Measurements from ENCODE around the gene BORCS6.

The BORCS6 gene

DNA sequence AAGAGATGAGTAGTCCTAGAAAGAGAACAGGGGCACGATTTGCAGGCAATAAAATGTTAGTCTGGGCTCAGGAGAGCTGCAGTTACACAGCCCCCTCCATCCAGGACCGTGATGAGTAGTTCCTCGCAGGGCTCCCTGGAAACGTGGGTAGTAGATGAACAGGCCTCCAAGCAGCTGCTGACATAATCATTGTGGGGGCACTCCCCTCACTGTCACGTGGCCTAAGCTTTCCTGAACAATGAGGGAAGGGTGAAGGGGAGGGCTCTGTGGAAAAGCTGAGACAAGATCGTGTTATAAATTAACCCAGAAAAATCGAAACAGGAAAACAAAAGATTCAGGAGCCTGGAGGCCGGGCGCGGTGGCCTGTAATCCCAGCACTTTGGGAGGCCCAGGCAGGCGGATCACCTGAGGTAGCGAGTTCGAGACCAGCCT lies 36.4 kb downstream of the BORCS6 start:
- DNase-seq: peak; percentile 83

DNA sequence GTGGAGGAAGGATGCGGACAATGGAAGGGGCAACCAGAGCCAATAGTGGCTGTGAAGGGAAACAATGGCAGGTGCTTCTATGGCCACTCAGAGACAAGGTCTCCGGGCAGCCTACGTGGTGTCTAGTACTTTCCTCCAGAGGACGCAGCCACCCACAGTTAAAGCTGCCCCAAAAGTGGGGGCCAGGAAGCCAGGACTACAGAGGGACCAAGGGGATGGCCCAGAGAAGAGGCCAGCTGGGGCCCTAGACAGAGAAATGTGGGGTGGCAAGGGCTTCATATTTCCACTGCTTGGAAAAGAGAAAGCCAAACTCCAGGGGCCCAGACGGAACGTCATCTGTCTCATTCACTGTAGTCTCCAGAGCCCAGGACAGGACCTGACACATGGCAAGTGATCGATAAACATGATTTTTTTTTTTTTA lies 36.9 kb downstream of the BORCS6 start:
- peak; percentile 48 for DNase-seq

DNA sequence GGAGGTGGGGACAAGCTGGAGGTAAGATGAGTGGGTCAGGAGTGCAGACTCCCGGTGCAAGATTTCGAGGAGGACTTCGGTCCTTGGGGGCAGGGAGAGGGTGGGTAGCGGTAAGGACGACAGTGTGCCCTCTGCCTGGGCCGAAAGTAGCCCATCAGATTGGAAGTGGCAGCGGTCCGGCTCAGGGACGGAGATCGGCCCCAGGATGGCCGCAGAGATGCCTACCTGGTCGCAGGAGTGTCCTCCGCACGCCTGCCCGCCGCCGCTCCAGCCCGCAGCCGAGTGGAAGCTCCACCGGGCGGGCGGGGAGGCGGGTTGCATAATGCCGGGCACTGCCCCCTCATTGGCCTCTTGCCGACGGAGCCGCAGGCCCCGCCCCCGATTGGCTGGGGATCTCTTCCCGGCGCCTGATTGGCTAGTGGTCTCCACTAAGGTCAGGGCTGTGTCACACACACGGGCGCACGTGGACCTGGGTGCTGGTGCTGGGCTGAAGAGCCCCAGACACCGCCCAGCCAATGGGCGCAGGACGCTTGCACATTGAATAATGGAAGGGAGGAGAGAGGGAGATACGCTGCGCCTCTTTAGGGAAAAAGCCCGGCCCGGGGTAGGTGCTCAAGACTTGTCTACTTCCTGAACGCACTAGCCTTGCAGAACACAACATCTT lies 37.7 kb downstream of the BORCS6 start, which contains the start of gene PER1:
Gene PER1 (minus strand): TSS at position 293 of the 664 bp plus-strand sequence. CDS start 1,698 bp downstream, outside the sequence.
- peak; percentile 98 for DNase-seq

DNA sequence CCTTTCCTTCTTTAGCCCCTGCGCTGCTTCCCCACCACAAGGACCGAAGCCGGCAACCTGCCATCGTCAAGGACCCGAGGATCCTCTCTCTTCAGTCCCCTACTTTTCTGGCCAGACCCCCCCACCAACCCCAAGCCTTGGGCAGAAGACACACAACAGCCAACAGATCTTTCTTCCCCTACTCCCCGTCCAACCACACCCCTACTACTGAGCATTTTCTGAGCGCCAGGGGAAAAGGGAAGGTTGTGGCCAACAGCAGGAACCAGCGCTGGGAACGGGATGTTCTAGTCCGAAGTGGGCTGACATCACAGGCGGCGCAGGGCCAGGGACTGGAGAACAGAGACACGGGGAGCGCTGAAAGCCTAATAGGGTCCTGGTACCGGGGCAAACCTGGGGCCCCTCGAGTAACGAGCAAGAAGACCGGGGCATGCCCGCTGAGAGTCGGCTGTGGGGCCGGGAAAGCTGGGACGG lies 38.3 kb downstream of the BORCS6 start:
- peak; percentile 86 for DNase-seq

DNA sequence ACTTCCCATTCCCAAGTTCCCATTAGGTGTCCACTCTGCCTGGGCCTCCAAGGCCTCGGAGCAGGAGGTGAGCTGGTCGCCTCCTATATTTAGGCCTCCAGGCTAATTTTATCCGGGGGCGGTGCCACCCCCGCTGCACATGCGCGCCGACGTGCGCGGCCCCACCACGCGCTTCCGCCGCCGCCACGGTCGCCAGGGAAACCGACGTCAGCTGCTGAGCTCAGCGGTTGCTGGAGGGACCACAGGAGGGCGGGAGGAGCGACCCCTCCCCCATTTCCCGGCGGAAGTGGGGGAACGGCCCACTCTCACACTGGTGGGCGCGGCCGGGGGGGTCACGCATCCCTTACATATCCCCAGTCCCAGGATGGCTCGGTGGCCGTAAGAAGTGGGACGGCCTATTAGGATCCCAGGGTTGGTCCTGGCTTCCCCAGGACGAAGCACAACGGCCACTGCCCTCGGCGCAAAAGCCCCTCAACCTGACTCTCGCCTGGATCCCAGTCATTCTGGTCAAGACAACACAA lies 38.8 kb downstream of the BORCS6 start:
- peak; percentile 95 for DNase-seq

DNA sequence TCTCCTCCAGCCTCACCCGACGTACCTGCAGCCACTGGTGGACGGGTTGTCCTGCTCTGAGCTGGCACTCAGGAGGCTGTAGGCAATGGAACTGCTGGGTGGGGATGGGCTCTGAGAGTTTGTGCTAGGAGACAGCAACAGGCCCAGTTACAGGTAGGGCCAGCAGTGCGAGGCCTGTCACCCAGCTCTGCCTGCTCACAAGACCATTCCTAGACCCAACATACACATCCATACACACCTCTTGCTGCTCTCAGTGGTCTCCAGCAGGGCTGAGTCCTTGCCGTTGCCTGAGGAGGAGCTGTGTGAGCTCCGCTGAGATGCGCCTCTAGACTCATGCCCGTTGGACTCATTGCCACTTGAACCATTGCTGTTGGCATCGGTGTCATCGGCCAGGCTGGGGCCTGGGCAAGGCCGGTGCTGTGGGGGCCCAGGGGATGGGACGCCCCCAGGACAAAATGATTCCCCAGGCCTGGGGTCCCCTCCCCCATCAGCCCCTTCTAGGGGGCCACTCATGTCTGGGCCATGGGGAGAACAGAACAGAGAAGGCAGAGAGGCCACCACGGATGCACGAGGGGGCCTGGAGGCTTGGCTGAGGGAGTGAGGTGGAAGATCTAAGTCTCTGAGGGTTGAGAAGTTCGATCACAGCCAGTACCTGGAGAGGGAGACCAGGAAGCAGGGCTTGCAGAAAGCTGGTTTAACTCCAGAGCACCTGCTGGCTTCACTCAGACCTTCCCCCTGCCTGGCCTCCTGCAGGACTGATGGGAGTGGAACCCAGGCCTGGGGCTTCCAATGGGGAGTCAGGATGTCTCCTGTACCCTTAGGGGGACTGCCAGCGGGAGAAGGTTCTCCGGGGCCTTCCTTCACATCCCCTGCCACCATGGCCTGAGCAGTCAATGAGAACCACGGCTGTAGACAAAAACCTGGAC lies 39.5 kb downstream of the BORCS6 start:
- no peak for DNase-seq

DNA sequence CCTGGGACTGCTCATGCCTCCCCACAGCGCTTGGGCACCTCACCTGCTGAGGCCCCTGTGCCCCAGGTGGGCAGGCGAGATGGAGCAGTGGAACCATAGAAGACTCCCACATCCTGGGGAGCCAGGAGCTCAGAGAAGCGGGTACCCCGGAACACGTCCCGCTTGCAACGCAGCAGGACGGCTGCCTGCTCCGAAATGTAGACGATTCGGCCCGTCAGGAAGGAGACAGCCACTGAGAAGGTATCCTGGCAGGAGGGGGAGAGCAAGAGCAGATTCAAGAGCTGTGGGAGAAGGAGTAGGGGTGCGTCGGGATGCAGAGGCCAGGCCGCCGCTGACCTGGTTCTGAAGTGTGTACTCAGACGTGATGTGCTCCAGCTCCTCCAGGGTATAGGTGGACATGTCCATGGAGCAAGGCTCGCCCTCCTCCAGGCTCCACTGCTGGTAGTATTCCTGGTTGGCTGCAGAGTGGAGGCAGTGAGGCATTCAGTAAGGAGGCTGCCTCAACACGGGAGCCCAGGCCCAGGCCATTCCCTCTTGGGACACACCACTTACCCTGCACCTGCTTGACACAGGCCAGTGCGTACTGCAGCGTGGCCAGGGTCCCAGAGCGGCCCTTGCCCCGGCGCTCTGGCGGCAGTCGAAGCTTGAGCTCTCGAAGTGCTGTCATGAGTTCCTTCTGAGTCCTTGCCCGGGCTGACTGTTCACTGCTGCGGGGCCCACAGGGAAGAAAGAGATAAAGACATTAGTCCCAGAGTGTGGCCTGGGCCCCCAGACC lies 40.4 kb downstream of the BORCS6 start:
- no peak for DNase-seq

DNA sequence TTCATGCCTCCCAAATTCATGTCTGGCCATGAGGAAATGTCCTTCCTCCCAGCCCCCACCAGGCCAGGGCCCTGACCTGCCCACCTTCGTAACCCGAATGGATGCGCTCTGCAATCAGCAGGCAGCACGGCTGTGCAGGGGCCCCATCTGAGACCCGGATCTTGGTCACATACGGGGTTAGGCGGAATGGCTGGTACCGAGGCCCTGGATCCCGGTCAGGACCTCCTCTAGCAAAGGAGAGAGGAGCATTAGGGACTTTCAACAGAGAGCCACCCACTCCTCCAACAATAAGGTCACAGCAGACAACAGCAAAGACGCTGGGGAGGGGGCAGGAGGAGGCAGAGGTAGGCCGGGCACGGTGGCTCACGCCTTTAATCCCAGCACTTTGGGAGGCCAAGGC lies 41.4 kb downstream of the BORCS6 start:
- no peak for DNase-seq

DNA sequence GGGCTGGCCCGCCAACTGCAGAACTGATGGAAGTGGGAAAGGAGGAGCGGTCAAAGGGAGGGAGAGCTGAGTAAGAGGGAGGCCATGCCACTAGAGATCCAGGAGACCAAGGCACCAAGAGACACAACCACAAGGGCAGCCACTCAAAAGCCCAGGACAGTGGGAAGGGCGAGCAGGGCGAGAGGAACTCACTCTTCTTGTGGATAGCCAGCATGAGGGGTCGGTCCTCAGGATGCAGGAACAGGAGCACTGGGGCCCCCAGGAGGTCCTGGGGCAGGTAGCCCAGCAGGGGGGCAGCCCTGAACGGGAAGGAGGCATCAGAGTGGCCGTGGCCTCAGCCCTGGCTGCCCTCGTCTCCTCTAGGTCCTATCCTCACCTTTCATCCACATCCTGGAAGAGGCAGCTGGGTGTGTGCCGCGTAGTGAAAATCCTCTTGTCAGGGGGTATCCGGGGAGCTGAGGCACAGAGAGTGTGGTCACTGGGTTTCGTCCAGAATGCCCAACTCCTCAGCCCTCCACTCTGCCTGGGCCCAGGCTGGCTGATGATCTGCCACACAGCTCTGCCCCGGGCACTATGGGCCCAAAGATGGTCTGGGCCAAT lies 42.1 kb downstream of the BORCS6 start:
- no peak for DNase-seq

DNA sequence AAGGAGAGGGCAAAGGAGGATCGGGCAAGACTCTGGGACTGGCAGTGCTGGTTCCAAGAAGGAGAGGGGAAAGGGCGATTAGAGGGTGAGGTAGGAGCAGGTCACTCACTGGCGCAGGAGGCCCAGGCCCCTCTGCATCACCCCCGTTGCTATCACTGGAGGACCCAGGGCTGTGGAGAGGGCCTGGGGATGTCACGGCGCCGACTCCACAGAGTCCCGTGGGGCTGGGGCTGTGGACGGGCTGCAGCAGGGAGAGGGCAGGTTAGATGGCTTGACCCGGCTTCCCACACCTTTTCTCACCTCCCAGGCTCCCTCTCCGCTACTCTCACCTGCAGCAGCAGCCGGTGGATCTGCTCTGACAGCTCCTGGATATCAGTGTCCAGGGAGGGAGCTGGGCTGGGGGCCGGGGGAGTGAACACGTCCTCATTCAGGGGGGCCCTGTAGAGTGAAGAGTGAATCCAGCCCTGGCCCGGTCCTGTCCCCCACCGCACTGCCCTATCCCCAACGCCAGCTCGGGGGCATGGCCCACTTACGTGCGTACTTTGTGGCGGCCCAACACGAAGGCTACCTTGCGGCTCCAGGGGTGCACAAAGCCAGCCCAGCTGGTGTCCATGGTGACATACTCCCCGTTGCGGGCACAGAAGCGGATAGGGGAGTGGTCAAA lies 42.7 kb downstream of the BORCS6 start:
- no peak for DNase-seq

DNA sequence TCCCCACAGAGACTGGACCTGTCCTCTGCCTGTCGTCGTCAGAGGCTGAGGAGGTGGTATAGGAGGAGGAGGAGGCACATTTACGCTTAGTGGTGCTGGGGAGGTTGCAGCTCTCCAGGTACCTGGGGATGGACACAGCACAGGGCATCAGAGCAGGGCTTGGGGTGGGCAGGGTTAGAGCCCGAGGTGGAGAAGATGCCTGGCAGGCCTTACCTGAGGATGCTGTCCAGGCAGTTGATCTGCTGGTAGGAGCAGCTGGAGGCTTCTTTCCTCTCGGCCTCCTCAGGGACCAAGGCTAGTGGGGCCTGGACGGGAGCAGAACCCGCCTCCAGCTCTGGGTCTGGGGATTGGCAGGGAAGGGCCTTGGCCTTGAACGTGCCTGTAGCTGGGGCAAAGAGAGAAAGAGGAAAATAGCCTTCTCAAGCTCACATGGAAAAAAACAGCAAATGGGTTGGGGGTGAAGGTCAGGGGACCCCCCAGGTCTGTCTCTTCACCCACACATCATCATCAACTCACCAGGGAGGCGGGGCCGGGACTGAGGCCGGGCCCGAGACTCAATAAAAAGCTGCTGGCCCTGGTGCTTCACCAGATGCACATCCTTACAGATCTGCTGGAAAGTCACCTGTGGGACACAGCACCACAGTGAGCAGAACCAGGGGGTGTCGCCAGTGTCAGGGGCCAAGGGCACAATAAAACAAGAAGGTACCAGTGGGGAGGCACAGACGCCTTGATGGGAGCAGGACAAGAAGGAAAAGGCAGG lies 43.4 kb downstream of the BORCS6 start:
- DNase-seq: no peak

DNA sequence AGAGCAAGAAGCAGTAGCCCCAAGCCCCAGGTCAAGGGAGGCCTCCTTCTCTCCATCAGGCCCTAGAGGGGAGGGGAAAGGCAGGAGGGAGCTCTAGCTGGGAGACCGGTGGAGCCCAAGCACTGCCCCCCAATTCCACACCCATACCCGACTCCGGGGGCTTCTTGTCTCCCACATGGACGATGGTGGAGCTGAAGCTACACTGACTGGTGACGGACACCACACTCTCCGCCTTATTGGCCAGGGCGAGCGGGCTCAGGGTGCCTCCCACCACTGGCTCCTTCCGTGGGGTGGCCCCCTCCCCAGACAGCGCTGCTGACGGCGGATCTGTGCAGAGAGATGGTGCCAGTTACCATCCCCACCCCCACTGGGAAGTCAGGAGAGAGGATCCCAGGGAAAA lies 44.2 kb downstream of the BORCS6 start:
- no peak for DNase-seq

DNA sequence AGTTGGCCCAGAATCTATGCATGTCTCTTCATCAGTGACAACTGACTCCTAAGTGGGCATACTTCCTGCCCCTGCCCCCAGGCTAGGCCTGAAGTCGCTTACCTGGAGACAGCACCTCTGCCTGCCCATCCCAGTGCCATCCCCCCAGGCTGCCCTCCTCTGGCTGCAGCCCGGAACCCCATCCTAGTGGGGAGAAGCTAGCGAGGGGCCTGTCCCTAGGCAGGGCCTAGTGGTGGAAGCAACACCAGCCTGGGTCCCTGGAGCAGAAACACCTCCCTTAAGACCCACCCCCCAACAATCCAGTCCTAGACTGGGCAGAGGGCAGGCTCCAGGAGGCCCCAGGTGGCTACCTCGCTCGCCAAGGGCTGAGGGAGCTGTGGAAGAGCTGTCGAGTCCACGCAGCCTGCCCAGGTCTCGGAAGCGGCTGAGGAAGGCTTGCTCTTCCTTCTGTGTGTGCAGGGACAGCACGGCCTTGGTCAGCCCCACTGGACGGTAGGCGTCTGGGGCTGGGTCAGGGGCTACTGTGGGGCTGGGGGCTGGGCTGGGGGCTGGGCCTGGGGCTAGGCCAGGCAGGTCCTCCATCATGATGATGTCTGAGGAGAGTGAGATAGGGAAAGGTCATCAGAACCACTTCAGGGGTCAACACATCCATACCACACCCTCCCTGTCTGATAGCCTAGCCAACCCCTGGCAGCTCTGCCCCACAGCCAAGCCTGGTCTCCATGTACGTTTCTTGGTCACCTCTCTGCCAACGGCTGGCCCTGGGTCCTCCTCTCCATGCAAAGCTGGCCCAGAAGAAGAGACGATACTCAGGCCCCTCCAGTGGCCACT lies 45.4 kb downstream of the BORCS6 start:
- no peak for DNase-seq

DNA sequence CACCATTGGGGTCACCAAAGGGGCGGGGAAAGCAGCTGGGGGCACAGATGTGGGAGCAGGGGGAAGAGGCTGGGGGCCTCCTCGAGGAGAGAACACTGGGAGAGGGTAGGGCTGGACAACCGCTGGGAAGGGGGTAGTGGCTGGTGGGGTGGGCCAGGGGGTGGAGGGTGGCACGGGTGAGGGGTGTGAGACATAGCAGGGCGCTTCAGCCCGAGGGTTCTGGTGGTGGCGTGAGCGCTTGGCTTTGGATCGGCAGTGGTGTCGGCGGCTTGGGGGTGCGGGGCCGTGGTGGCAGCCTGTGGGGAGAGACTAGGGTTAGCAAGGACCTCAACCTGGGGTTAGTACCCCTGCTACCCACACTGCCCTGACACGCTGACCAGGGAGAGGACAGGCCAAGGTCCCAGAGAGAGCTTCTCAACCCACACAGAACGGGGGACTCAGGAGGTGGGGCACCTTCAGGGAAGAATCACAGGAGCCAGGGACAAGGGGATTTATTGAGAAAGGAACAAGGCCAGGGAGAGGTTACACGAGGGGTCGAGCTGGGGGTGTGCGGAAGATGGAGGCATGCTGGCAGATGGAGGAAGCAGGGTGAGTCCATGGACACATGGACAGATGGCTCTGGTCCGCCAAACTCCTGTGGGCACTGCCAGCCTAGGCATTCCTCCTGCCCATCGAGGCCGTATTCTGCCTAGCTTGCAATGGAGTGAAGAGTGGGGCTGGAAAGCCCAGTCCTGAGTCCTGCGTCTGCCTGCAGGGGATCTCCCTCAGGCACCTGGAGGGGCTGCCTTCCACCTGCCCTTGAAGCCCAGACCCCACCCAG lies 46.2 kb downstream of the BORCS6 start:
- DNase-seq: no peak

DNA sequence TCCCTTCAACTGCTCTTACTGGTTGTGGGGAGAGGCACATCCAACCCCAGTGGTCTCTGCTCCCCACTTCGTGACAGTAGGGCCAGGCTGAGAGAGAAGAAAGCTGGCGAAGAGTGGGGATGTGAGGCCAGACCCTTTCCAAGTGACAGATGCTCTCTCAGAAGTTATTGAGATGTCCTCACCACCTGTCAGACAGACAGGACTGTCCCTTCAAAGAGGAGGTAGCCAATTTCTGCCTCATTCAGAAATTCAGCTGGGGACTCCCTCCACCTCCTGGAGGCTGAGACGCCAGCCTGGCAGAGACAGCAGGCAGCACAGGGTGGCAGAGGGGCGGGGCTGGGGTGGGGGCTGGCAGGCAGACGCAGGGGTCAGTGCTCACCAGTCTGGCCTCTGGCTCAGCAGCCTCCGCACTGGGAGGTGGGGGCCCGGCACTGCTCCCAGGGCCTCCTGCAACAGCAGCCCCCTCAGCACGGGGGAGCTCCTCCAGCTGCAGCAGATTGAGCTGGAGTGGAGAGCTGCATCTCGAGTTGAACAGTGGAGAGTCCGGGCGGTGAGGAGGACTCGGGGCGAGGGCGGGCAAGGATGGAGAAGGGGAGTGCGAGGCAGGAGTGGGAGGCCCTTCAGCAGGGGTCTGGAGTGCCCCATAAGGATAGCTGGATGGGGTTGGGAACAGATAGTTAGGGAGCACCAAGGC lies 46.9 kb downstream of the BORCS6 start:
- DNase-seq: no peak

DNA sequence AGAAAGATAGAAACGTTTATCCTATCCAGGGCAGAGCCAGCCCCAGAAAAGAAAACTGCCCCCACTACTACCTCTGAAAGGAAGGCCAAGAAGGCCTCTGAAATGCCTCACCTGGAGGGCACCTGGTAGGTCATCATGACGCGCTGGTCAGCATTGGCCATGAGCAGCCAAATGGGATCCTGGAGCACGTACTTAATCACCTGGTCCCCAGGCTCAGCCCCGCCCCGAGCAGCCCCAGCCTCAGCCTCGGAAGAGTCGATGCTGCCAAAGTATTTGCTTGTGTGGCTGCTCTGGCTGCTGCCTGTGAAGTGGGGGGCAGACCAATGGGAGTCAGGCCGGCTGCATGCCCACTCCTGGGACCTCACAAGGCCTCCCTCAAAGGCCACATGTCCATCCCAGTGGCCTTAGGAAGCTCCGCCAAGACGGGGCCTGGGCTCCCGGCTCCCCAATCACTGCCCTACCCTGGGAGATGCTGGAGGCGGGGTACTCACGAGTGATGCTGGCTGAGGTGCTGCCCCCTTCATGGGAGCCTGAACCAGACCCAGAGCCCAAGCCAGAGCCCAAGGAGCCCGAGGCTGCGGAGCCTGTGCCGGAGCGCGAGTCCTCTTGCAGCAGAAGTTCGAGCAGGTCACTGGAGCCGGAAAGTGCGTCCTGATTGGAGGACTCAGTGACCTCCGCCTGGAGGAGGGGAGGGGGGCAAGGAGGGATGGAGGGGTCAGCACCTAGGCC lies 47.7 kb downstream of the BORCS6 start:
- DNase-seq: no peak

DNA sequence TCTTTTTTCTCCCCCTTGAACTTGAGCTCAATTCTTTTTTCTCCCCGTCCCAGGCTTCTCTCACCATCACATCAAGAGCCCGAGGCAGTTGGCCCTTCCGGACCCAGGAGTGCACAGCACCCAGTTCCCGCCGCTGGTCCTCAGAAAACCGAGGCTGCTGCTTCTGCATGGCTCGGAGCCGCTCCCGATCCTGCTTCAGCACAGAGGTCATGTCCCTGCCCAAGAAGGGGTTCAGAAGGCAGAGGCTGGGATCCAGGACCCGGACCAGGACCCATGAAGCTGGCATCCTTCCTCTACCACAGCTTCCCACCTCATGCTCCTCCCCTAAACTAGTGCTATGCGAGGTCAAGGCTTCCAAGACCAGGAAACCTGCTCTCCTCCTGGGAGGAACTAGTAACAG lies 48.2 kb downstream of the BORCS6 start:
- DNase-seq: no peak

DNA sequence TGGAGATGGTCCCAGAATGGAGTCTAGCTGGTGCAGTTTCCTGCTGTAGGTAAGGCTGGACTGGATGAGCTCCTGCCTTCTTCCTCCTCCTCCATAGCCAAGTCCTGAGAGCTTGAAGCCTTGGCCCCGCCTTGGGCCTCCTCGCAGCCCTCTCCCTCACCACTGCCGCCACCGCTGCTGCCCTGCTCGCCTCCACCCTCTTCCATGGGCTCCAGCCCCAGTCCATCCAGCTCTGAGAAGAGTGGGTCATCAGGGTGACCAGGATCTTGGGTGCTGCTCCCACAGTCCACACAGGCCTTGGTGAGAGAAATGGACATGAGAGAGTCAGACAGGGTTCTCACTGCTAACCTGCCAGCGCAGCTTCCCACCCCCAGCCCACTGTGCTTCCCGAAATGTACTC lies 48.9 kb downstream of the BORCS6 start:
- no peak for DNase-seq
